Kidney capillary endothelial cell (primary cell): Measurements from ENCODE around the gene SMIM12.

Experiments
- DNase-seq: peaks from one replicate; pipeline ENCODE4 v3.0.0-alpha.2; 2018; ENCODE audit warnings: low spot score

Gene SMIM12

DNA sequence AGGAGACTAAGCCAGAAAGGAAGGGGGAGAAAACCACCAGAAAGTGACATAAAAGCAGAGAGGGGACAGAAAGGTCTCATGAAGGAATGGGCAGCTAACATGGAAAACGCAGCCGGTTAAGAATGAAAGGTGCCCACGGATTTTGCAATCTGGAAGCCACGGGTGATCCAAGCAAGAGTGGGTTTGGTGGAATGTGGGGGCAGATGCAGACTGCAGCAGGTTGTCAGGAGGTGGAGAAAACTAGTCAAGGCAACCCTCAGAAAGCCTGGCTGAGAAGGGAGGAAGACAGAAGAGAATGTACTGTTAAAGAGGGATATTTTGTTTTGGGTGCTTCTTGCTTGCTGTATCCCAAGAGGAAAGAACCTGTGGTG is 12.6 kb upstream of the SMIM12 start:
- no peak for DNase-seq

DNA sequence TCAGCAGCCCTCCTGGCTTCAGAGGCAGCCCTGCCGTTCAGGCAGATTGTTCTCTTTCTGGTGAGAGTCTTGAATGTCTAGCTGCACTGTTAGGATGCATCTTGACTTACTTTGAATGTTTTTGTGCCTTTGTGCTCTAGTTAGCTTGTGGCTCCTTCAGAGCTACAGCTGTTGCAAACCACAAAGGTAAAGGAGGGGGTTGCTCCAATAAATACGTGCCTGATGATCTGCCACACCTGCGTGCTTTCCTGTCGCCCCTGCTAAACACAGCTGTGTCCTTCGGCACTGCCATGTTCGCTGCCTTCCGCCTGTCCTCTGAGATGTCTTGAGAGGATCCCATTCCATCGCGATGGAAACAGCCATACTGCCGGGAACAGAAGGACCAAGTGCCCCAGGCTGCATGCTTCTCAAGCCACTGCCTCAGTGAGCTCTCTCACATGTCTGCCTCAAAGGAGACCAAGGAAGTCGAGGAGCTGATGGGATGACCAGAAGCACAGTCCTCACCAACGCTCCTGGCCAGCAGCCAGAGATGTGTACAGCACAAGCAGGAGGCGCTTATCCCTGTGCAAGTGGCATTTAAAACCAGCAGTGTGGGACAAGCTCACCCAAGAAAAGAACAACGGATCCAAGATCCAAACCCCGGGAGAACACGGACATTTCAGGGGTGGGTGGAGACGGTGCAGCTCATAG is 12.0 kb upstream of the SMIM12 start:
- no peak for DNase-seq

DNA sequence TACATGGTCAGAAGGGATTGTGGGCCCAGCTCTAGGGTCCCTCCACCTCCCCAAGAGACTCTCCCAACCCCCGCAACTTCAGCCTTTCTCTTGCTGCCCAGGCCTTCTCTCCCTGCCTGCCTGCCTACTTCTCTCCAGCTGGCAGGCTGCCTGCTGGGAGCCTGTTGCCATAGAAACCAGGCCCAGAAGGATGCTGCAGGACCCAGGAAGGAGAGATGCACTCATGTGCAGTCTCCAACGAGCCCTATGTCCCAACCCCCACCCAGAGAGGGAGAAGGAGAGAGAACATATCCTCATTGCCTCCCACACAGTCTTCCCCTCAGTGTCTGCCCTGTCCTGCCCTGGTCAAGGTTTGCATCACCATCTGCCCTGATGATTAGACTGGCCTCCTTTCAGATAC is 10.8 kb upstream of the SMIM12 start:
- DNase-seq = no peak

DNA sequence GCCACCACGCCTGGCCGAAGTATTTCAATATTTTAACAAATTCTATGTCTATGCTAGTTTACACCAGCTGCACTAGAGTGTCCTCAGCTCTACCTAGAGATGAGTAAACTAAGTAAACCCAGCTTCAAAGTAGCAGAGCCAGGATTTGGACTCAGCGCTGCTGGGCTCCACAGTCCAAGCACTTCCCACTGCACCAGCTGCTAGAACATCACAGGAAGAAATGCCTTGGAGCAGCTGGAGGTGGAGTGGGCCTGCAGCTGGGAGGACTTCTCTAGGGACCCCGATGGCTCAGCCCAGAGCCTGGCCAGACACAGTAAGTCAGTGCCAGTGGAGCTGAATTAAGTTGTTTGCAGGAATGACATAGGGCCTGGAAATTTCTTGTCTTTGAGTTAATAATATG is 10.2 kb upstream of the SMIM12 start:
- DNase-seq = no peak

GRCh38 chr1:34868230-34869049 is 8.9 kb upstream of the SMIM12 start:
- no peak for DNase-seq

GRCh38 chr1:34867415-34867814 is 7.9 kb upstream of the SMIM12 start:
- no peak for DNase-seq

GRCh38 chr1:34866762-34867109 is 7.2 kb upstream of the SMIM12 start:
- DNase-seq = no peak

DNA sequence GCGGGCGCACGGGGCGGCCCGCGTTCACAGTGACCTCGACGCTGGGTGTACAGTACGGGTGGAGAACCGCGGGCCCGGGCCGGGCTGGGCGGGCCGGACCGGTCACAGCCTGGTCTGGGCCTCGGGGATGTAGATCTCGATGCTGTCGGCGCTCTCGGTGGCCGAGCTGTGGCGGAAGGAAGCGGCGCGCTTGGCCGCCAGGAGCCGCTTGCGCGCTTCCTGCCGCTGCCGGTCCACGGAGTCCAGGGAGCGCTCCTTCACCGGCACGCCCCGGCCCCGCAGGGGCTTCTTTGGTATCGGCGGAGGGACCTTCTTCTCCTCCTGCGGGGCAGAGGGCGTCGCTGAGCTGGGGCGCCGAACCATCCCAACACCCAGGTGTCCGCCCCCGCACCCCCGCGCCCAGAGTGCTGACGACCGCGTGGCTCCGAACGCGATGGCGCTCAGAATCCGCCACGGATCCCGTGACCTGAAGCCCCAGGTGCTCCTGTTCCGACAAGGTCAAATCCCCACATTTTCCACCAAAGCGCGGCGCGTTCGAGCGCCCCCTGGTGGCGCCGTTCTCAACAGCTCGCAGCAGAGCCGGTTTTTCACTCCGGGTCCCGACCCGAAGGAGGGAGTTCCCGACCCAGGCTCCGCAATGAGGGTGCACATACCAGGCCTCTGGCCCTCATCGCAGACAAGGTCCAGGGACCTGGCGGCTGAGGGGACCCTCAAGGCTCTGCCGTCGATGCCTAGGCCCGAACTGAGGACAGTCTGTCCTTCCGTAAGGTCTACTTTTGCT is 6.6 kb upstream of the SMIM12 start:
- peak; percentile 62 for DNase-seq

DNA sequence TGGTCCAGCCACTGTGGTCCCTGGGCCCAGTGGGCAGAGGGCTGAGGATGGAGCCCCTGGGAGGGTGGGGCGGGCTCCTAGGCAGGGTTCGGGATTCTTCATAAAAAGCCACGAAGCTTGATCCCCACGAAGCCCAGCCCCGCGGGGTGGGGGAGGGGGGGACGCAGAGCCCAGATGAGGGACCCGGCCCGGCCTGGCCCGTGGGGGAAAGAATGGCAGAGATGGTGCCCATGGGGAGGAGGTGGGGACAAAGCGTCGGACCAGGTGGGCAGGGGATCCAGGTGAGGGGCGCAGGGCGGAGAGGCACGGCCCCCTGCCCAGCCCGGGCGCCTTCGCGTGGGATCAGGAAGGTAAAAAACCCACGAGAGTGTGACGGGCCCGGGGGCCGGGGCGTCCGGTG is 6.0 kb upstream of the SMIM12 start:
- no peak for DNase-seq

DNA sequence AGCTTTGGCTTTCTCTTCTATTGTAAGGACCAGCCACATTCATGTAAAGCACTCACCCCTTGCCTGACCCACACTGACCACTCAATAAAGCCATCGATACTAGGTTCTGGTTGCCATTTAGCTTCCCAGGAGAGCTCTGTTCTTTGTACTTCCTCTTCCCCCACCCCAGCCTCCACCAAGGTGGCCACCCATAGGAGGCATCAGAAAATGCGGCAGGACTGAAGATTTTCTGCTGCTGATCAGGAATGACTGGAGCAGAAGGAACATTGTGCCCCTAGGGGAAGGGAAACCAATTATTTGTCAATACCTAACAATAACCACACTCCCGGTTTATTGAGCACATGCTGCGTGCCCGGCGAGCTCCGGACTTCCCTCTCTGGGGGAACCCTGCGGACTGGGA is 5.2 kb upstream of the SMIM12 start:
- DNase-seq = no peak

DNA sequence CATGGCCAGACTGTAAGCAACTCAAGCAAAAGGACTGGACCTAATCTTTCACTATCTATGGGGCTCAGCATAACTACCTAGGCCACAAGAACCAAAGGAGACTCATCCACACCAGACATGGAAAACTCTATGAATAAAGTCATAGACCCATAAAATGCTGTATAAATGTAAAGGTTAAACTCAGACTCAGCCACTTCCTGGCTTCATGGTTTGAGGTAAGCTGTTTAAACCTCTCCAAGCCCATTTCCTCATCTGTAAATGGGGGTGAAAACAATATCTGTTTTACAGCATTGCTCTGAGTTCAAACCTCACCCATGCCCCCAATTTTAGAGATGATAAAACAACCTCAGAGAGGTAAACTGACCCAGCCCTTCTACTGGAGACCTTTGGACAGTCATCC is 4.0 kb upstream of the SMIM12 start:
- DNase-seq = no peak

DNA sequence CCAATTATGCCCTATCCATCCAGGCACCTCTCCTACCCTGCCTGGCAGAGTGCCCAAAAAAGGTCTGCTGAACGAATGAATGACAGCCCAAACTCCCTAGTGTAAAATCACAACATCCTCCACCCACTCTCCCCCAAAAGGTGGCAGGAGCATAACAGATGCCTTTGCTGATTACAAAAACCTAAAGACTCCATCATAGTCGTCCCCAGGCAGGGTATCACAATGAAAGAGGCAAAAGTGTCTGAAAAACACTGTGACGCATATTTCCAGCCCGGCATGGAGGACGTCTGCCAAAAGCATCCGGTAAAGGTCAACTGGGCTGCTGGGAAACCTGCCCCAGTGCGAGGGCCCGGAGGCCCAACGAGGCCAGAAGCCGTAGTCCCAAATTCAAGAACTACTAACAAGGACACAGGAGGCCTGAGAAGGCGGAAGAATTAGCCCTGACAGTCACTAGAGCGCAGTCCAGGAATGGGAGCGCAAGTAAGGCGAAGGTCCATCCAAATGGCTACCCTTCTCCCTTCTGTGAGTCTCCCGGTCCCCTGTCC is 576 bp downstream of the SMIM12 start:
- peak; percentile 70 for DNase-seq

DNA sequence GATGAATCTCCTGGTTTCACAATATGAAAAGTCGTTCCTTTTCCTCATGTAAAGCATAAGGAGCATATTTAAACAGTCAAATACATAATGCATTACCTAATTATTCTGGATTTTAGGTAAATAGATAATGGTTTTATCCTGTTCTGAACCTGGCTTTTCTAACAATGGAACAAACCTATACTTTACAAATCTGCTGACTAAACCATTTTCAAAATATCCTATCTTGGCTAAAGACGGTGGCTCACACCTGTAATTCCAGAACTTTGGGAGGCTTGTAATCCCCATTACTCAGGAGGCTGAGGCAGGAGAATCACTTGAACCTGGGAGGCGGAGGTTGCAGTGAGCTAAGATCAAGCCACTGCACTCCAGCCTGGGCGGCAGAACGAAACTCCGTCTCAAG is 2.9 kb downstream of the SMIM12 start:
- no peak for DNase-seq

GRCh38 chr1:34852677-34853217 is 6.8 kb downstream of the SMIM12 start:
- peak; percentile 97 for DNase-seq

- no peak for DNase-seq
Observed at GRCh38 chr1:34851431-34852105, 8.0 kb downstream of the SMIM12 start.

DNA sequence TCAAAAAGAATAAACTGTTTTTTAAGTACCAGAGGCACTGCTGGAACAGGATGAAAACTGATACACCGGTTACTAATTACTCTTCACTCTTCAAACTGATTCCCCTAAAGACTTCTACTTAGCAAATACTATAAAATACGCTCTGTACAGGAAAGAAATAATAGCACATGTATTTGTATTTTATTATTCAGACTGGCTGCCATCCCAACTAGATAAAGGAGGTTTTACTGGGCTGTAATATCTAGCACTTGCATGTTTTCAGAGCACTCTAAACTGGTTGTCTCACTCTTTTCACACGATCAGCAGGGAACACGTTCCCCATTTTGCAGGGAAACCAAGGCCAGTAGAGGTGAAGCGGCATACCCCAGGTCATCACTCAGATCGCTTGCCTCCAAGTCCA is 9.2 kb downstream of the SMIM12 start:
- DNase-seq = no peak

GRCh38 chr1:34847094-34847493 is 12.5 kb downstream of the SMIM12 start:
- no peak for DNase-seq

GRCh38 chr1:34846265-34846664 is 13.3 kb downstream of the SMIM12 start:
- no peak for DNase-seq

DNA sequence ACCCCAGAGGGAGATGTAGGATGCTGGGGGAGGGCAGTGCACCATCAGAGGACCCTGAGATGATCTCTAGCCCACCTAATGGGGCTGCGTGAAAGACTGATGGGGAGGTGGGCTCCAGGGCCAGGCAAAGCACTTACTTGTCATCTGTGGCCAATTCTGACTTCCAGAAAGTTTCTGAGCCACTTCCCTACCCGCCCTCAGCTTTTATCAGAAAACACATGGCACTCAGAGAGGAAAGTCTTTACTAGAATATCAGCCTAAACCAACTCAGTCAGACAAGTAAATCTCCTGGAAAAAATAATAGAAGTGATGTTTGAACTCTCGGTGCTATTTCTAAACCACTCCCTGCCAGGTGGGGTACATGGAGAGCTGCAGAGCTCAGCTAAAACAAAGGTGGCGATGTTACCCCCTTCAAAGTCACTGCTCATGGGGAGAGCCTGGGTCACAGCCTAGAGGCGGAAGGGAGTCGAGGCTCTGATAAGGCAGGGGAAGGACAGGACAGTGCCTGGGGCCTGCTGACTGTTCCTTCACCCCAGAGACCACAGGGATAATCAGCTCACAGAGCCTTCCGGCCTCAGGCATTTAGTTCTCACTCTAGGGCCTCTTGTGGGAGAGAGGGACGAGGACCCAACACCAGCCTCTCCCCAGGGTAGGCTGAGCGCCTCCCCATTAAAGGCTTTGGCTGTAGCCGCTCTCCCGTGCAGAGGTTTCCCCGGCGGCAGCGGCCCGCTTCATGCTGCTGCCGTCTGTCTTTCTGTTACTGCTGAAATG is 14.2 kb downstream of the SMIM12 start:
- DNase-seq = no peak

DNA sequence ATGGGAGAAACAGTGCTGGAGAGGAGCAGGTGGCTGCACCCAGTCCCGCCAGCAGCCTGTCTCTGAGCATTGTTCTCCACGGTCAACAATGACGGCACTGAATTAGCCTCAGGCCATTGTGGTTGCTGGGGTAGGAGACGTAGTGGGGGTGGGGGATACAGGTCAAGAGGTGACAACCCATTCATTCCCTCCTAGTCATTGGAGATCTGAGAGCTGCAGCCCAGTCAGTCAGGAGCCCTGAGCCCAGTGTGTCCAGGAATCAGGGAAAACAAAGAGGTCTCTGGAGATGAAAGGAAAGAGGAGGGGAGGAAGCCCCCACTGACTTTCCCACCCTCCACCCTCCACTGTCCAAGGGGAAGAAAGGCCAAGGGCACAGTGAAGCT is 15.3 kb downstream of the SMIM12 start:
- peak; percentile 70 for DNase-seq
